GM23248 (cell line): ENCODE results near the gene ATIC. TPM values are rescaled to one million over a fixed set of nuclear protein-coding genes. Genes with fewer than 3 reads are reported as not detected.
"Not testable (repeated sequence)": the region's sequence is repeated elsewhere in the genome, so short reads cannot be mapped to it uniquely, and the experiment has no call there.

Experiments
- DNase-seq: peaks from one replicate; pipeline ENCODE4 v3.0.0-alpha.2; 2015
- H2AFZ ChIP-seq: fragments of 200-600 bp; sonication (generic); 2 replicates; pipeline ENCODE4 v1.6.1; 2016; ENCODE audit warnings: antibody characterized with exemption
- H3F3A ChIP-seq: fragments of 200-600 bp; sonication (generic); 2 replicates; pipeline ENCODE4 v1.6.1; 2016; ENCODE audit warnings: mild to moderate bottlenecking, antibody characterized with exemption, mixed run types; ENCODE audit not compliant: insufficient read depth
- H3K27ac ChIP-seq: fragments of 200-600 bp; sonication (generic); 2 replicates; pipeline ENCODE4 v1.5.1; 2016; ENCODE audit warnings: mild to moderate bottlenecking
- H3K27me3 ChIP-seq: fragments of 200-600 bp; sonication (generic); replicated peaks from 2 replicates; pipeline ENCODE4 v1.6.1; 2016; ENCODE audit warnings: mild to moderate bottlenecking; ENCODE audit not compliant: insufficient read depth
- H3K36me3 ChIP-seq: fragments of 200-600 bp; sonication (generic); 2 replicates; pipeline ENCODE4 v1.6.1; 2016; ENCODE audit warnings: low read depth, mild to moderate bottlenecking
- H3K4me1 ChIP-seq: fragments of 200-600 bp; sonication (generic); 2 replicates; pipeline ENCODE4 v1.6.1; 2016; ENCODE audit warnings: mild to moderate bottlenecking; ENCODE audit not compliant: insufficient read depth
- H3K4me2 ChIP-seq: fragments of 200-600 bp; sonication (generic); one replicate; pipeline ENCODE4 v1.6.1; 2016; ENCODE audit warnings: mild to moderate bottlenecking; ENCODE audit not compliant: unreplicated experiment
- H3K4me3 ChIP-seq: fragments of 200-600 bp; sonication (generic); 2 replicates; pipeline ENCODE4 v1.5.1; 2016; ENCODE audit warnings: mild to moderate bottlenecking
- H3K79me2 ChIP-seq: fragments of 200-600 bp; sonication (generic); 2 replicates; pipeline ENCODE4 v1.6.1; 2016; ENCODE audit warnings: mild to moderate bottlenecking; ENCODE audit not compliant: insufficient read depth
- H3K9ac ChIP-seq: fragments of 200-600 bp; sonication (generic); 2 replicates; pipeline ENCODE4 v1.6.1; 2016; ENCODE audit warnings: mild to moderate bottlenecking
- H3K9me2 ChIP-seq: fragments of 200-600 bp; sonication (generic); 2 replicates; pipeline ENCODE4 v1.6.1; 2016; ENCODE audit warnings: mixed run types, mild to moderate bottlenecking, moderate library complexity; ENCODE audit not compliant: insufficient read depth
- H3K9me3 ChIP-seq: fragments of 200-600 bp; sonication (generic); one replicate; pipeline ENCODE4 v1.6.1; 2017; ENCODE audit warnings: low read depth
- H4K20me1 ChIP-seq: fragments of 200-600 bp; sonication (generic); 2 replicates; pipeline ENCODE4 v1.6.0; 2016; ENCODE audit not compliant: insufficient read depth
- EZH2 ChIP-seq: fragments of 200-600 bp; sonication (generic); IDR thresholded peaks from 2 replicates; pipeline ENCODE4 v1.6.1; 2018; ENCODE audit warnings: antibody characterized with exemption, mild to moderate bottlenecking; ENCODE audit not compliant: insufficient read depth, poor library complexity, severe bottlenecking
- EZH2phosphoT487 ChIP-seq: fragments of 200-600 bp; sonication (generic); IDR thresholded peaks from 2 replicates; pipeline ENCODE4 v1.6.1; 2018; ENCODE audit warnings: antibody characterized with exemption, moderate library complexity, mild to moderate bottlenecking, low read depth; ENCODE audit not compliant: insufficient read depth
- WGBS, 2 experiments: methylation state at CpG; one replicate each; pipeline ENCODE4 v1.1.6; 2015 to 2017; ENCODE audit warnings: low lambda C conversion rate in 2 of 2, low coverage in 1 of 2; ENCODE audit errors: missing lambda C conversion rate in 2 of 2; 5-methylcytosine and 5-hydroxymethylcytosine counted together
- in situ Hi-C: fragments of 300-500 bp; cut with MboI; formaldehyde crosslinking; loops from 2 replicates; pipeline ENCODE4 v1.15.0; 2020
- polyA plus RNA-seq: library from polyadenylated mRNA; unstranded; fragments of >200 nt; fragmentation: Nextera tagmentation; extraction: Ambion mirVana; gene quantifications from 2 replicates; pipeline ENCODE4 v1.2.1, GENCODE V29; 2016
- total RNA-seq: library from RNA; depleted of rRNA; stranded (reverse); fragments of >200 nt; shearing (Covaris generic); gene quantifications from 2 replicates; pipeline ENCODE4 v1.2.3, GENCODE V29; 2014

ATIC gene
- total and polyA plus RNA-seq, 2 experiments from 2014 or later = 9.4 to 68.7 TPM

- in situ Hi-C loops = no loop called here
Measured at GRCh38 chr2:215299337-215299859, 12.5 kb upstream of the ATIC start.

GRCh38 chr2:215301994-215302393 lies 9.9 kb upstream of the ATIC start:
- in situ Hi-C loops = no loop called here
- TF ChIP-seq EZH2 (no peak), EZH2phosphoT487 (no peak)
- DNase-seq = no peak

More at GRCh38 chr2:215299337-215299859, 12.5 kb upstream of the ATIC start:
- no peaks in the 10 kb centered on the region for H3K36me3 ChIP-seq
- H3K4me1 ChIP-seq = no peaks in the 10 kb centered on the region
- no peak overlapping the region for H3K4me2 ChIP-seq
- H3K27me3 ChIP-seq = no peaks in the 10 kb centered on the region
- H3K9me3 ChIP-seq = no peaks in the 10 kb centered on the region
- H4K20me1 ChIP-seq = no peaks in the 10 kb centered on the region
- H3K9ac ChIP-seq = no peak overlapping the region
- H3K27ac ChIP-seq = no peak overlapping the region
- no peak overlapping the region for H3K4me3 ChIP-seq
- no peaks in the 10 kb centered on the region for H3K9me2 ChIP-seq
- 96 to 97% methylated on average over 6 of the region's 6 CpGs for WGBS, 2 experiments
- no peaks in the 10 kb centered on the region for H3F3A ChIP-seq
- DNase-seq = no peak
- no peak for TF ChIP-seq EZH2phosphoT487
- no peak for TF ChIP-seq EZH2
- no peaks in the 10 kb centered on the region for H3K79me2 ChIP-seq
- no peak overlapping the region for H2AFZ ChIP-seq

GRCh38 chr2:215311259-215311624 lies 617 bp upstream of the ATIC start:
- H3F3A ChIP-seq, H4K20me1 ChIP-seq, in situ Hi-C loops, H3K9me3 ChIP-seq, H3K4me1 ChIP-seq, DNase-seq, H3K9me2 ChIP-seq, H3K27me3 ChIP-seq: not testable (repeated sequence)
- WGBS, 2 experiments = 36 to 41% methylated on average over 13 of the region's 13 CpGs
- H3K36me3 ChIP-seq = peaks cover 12% of the 10 kb centered on the region; the same call in 1 of the 2 replicates
- H3K27ac ChIP-seq = peak overlapping the region; percentile 73
- H3K79me2 ChIP-seq = peaks cover 40% of the 10 kb centered on the region
- H3K9ac ChIP-seq = peak overlapping the region; percentile 95
- H3K4me2 ChIP-seq = peak overlapping the region; percentile 93
- peak overlapping the region; percentile 97 for H3K4me3 ChIP-seq
- peak overlapping the region; percentile 99 for H2AFZ ChIP-seq

More at GRCh38 chr2:215301994-215302393, 9.9 kb upstream of the ATIC start:
- no peak overlapping the region for H3K27ac ChIP-seq
- no peaks in the 10 kb centered on the region for H3K36me3 ChIP-seq
- H3K4me1 ChIP-seq = no peaks in the 10 kb centered on the region
- H3K79me2 ChIP-seq = no peaks in the 10 kb centered on the region
- H2AFZ ChIP-seq = no peak overlapping the region
- WGBS, 2 experiments = 49 to 50% methylated on average over 2 of the region's 2 CpGs
- no peaks in the 10 kb centered on the region for H3K27me3 ChIP-seq
- H3K9me3 ChIP-seq = no peaks in the 10 kb centered on the region
- no peaks in the 10 kb centered on the region for H3F3A ChIP-seq
- H3K9ac ChIP-seq = no peak overlapping the region
- no peaks in the 10 kb centered on the region for H3K9me2 ChIP-seq
- H3K4me2 ChIP-seq = no peak overlapping the region
- H3K4me3 ChIP-seq = no peak overlapping the region
- no peaks in the 10 kb centered on the region for H4K20me1 ChIP-seq

DNA sequence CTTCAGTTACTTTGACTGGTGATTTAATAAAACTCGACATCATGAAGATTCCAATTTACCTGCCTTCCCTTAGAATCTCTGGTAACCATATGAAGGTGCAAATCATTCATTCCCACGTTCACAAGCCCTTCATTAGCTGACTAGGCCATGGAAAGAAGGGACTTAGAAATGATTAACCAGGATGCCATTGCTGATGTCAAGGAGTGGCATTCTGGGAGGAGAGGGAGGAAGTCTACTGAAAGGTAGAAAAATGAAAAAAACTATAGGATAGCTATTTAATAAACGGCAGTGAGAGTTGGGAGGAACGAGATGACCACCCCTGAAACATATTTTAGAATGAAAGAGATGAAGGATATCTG lies 1.4 kb downstream of the ATIC start:
- 60 to 65% methylated on average over 4 of the region's 4 CpGs for WGBS, 2 experiments
- in situ Hi-C loops = no loop called here
- H3K79me2 ChIP-seq = peaks cover 50% of the 10 kb centered on the region

GRCh38 chr2:215314896-215315295 lies 3.0 kb downstream of the ATIC start:
- Histone ChIP-seq H3K9ac (no peak overlapping the region), H3K27me3 (no peaks in the 10 kb centered on the region), H3K4me1 (peaks cover 9% of the 10 kb centered on the region), H3K9me2 (no peaks in the 10 kb centered on the region), H3F3A (peaks cover 9% of the 10 kb centered on the region; the same call in 1 of the 2 replicates), H3K4me2 (no peak overlapping the region), H3K79me2 (peaks cover 58% of the 10 kb centered on the region), H2AFZ (no peak overlapping the region), H3K36me3 (peaks cover 31% of the 10 kb centered on the region), H4K20me1 (no peaks in the 10 kb centered on the region), H3K27ac (no peak overlapping the region), H3K9me3 (no peaks in the 10 kb centered on the region), H3K4me3 (no peak overlapping the region)
- no peak for DNase-seq
- no peak for TF ChIP-seq EZH2
- no peak for TF ChIP-seq EZH2phosphoT487
- 71 to 80% methylated on average over 1 of the region's 1 CpG for WGBS, 2 experiments
- in situ Hi-C loops = no loop called here

More for the DNA sequence above, 1.4 kb downstream of the ATIC start:
- peak overlapping the region; percentile 97 for H3K4me3 ChIP-seq
- no peak overlapping the region for H3K27ac ChIP-seq
- H4K20me1 ChIP-seq = no peaks in the 10 kb centered on the region
- no peak for DNase-seq
- no peaks in the 10 kb centered on the region for H3K27me3 ChIP-seq
- H3K9me3 ChIP-seq = no peaks in the 10 kb centered on the region
- peaks cover 19% of the 10 kb centered on the region for H3K36me3 ChIP-seq
- H3F3A ChIP-seq = peaks cover 9% of the 10 kb centered on the region; the same call in 1 of the 2 replicates
- H3K9ac ChIP-seq = peak overlapping the region; percentile 95; the same call in 1 of the 2 replicates
- no peak overlapping the region for H2AFZ ChIP-seq
- H3K4me1 ChIP-seq = peaks cover 9% of the 10 kb centered on the region
- TF ChIP-seq EZH2phosphoT487 = no peak
- TF ChIP-seq EZH2 = no peak
- peak overlapping the region; percentile 93 for H3K4me2 ChIP-seq
- H3K9me2 ChIP-seq = no peaks in the 10 kb centered on the region
